22Rv1 (cell line): ENCODE data around the gene HEXA.
"Not testable (repeated sequence)": the region's sequence is repeated elsewhere in the genome, so short reads cannot be mapped to it uniquely, and the experiment has no call there.

ENCODE experiments used
- H3K27ac ChIP-seq: fragments of 450-650 bp; 2 replicates; pipeline ENCODE4 v1.5.1; 2017
- CTCF ChIP-seq: fragments of 450-650 bp; IDR thresholded peaks from 2 replicates; pipeline ENCODE4 v1.5.1; 2017; ENCODE audit warnings: mild to moderate bottlenecking
- ZFX ChIP-seq: fragments of 450-650 bp; IDR thresholded peaks from 2 replicates; pipeline ENCODE4 v1.6.1; 2017; ENCODE audit warnings: antibody characterized with exemption, borderline replicate concordance

The HEXA gene

DNA sequence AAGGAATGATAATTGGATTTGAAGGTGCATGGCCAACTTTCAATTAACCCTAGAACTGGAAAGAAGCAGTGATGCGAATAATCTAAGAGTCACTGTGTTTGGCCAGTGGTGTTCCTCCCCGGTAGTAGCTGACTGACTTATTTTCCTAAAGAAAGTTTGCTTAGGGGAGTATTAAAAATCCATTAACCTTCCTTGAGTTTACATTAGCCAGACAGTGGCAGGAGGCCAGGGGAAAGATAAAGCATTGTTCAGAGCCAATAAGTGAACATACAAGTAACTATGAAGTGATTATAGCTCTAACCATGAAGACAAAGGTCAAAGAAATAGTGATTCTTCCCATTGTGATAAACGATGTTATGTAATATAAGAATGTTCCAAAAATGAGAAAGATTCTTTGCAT is 13.4 kb upstream of the HEXA start:
- no peak for TF ChIP-seq CTCF
- TF ChIP-seq ZFX = no peak
- no peak overlapping the region for H3K27ac ChIP-seq

GRCh38 chr15:72387741-72388140 is 11.9 kb upstream of the HEXA start:
- H3K27ac ChIP-seq = no peak overlapping the region
- TF ChIP-seq ZFX = no peak
- TF ChIP-seq CTCF = no peak

DNA sequence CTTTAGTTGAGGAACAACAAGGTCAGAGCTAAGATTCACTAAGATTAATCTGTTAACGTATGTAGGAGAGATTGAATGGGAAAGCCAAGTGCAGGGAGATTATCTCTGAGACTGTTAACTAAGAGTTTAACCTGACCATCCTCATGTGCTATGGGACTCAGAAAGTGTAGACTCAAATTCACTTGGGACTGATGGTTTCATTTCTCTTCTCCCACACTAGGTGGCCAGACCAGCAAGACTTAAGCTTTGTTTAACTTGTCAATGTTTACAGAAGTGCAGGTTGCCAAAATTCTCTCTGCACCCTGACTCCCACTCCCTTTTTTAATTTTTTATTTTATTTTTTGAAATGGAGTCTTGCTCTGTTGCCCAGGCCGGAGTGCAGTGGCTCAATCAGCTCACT is 6.3 kb upstream of the HEXA start:
- no peak overlapping the region for H3K27ac ChIP-seq
- TF ChIP-seq ZFX (no peak), CTCF (peak; percentile 26)

DNA sequence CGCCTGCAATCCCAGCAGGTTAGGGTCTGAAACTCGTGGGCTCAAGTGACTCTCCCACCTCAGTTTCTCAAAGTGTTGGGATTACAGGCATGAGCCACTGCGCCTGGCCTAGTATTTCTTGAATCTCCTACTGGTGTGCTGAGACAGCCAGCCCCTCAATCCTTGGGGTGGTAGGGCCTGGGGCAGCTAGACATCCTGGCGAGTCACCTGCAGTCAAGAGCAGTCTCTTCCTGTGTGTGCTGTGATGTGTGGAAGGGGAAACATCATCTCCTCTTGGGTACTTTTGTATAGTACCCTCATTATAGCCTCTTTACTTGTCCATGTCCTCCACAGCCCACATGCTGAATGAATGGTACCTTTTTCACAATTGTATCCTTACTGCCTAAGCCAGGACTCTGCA is 4.9 kb upstream of the HEXA start:
- no peak for TF ChIP-seq CTCF
- no peak for TF ChIP-seq ZFX

DNA sequence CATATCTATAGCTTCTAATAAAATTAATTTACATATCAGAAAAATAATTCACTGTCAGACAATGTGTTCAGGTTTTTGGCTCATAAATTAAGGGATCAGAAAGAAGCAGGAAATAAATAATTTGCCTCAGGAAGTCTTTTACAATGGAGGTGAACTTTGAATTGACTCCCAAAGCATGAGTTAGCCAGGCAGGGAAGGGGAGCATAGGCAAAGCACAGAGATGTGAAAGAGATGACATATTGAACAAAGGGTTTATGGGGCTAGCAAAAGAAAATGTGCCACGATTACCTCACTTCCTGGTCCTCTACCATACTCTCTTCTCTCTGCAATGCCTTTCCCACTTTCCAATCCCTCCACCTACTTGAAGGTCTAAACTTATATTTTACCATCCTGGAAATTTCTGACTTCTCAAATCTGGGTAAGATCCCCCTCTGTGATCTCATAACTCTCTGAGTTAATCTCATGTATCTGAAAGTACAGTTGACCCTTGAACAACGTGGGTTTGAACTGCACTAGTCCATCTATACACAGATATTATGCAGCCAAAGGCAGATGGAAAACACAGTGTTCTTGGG is 4.1 kb upstream of the HEXA start:
- TF ChIP-seq CTCF = no peak
- TF ChIP-seq ZFX = no peak

More for the DNA sequence above, 4.9 kb upstream of the HEXA start:
- no peak overlapping the region for H3K27ac ChIP-seq

GRCh38 chr15:72379106-72379505 is 3.3 kb upstream of the HEXA start:
- not testable (repeated sequence) for H3K27ac ChIP-seq

More for the DNA sequence above, 4.1 kb upstream of the HEXA start:
- no peak overlapping the region for H3K27ac ChIP-seq

DNA sequence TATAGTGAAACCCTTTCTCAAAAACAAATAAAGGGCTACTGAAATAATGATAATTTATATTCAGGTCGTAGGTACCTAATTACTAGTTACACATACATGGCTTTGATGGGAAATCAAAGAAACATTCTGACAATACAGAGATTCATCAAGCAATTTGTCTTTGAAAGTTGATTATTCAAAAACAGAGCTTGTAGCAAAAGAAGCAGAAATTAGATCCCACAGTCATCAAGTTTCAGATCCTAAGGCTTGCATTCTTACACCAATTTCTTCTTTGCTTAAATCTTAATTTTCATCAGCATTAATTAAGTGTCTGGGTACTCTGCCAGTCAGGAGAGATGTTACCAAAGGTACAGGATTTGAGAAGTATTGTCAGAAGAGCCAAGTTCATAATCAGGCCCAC is 1.5 kb upstream of the HEXA start:
- TF ChIP-seq ZFX (no peak), CTCF (no peak)

GRCh38 chr15:72375501-72375845 is 341 bp downstream of the HEXA start:
- peak overlapping the region; percentile 48 for H3K27ac ChIP-seq
- TF ChIP-seq CTCF (no peak), ZFX (no peak)

More for the DNA sequence above, 1.5 kb upstream of the HEXA start:
- no peak overlapping the region for H3K27ac ChIP-seq
